ENCODE results near the gene FNDC3B.

Gene FNDC3B

DNA sequence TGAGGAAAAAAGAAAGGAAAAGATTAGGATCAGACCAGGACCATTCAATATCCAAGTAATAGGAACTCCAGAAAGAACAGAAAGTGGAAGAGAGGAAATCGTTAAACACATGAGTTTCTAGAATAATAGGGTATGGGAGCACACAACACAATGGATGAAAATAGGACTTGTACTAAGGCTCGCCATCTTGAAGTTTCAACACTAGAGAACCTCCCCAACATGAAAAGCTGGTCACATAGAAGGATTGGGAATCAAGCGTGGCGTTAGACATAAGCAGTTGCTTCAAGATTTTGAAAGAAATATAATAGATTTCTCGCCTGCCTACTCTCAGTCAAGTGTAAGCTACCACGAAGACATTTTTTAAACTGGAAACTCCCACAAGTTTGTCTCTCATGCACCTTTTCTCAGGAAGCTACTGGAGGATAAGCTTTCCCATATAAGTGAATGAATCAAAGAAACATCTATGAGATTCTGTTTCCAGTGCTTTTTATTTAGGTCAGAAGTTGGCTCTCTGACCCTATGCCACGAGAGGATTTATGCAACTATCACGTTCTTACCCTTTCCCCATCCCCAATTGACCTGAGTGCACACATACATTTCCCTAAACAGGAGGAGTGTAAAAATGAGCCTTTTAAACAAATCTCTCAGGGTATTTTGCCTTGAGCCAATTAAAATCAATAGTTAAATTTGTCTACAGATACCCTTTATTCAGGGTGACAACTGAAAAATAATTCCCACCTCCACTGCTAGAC, 363.7 kb downstream of the FNDC3B start:
- DNase-seq (ENCODE audit: low read depth), result no peak
- H3K4me3 ChIP-seq (replicated peaks; ENCODE audit: low read depth, low read length), result no peak overlapping the region
- TF ChIP-seq, protein P1, sequence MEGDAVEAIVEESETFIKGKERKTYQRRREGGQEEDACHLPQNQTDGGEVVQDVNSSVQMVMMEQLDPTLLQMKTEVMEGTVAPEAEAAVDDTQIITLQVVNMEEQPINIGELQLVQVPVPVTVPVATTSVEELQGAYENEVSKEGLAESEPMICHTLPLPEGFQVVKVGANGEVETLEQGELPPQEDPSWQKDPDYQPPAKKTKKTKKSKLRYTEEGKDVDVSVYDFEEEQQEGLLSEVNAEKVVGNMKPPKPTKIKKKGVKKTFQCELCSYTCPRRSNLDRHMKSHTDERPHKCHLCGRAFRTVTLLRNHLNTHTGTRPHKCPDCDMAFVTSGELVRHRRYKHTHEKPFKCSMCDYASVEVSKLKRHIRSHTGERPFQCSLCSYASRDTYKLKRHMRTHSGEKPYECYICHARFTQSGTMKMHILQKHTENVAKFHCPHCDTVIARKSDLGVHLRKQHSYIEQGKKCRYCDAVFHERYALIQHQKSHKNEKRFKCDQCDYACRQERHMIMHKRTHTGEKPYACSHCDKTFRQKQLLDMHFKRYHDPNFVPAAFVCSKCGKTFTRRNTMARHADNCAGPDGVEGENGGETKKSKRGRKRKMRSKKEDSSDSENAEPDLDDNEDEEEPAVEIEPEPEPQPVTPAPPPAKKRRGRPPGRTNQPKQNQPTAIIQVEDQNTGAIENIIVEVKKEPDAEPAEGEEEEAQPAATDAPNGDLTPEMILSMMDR (IDR thresholded peaks at IDR 0.05; ENCODE audit: low read length, missing control alignments), result no peak

DNA sequence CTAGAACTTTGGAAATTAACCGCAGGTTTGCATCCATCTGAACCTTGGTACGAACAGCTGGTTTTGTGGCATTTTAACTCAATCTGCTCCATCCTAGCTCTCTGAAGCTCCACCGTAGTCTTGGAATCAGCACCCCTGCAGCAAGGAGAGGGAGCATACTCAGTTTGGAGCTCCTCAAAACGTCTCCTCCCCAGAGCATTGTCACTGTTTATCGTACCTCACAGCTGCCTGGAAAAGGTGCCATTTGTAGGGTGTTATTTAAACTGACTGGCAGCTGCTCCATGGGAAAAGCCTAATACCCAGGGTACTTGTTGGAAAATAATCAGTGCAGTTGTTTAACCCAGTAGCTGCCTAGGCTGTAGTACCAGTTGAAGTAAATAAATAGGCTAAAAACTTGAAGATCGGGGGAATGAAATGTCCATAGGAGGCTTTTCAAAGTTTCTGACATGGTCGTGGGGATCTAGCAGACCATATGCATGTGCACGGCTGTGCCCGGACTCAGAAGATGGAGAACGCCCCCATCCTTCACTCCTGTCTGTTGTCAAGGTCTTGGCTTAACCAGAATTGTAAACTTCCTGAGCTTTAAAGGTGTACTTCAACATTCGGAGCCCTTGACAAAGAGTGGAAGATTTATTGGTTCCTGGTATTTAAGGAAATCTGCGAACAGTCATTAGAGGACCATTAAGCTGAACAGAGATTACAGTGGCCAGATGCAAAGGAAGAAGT, 365.0 kb downstream of the FNDC3B start:
- TF ChIP-seq, protein P1 (IDR thresholded peaks at IDR 0.05; ENCODE audit: low read length, missing control alignments), result no peak
- DNase-seq (ENCODE audit: low read depth), result no peak
- H3K4me3 ChIP-seq (replicated peaks; ENCODE audit: low read depth, low read length), result no peak overlapping the region

DNA sequence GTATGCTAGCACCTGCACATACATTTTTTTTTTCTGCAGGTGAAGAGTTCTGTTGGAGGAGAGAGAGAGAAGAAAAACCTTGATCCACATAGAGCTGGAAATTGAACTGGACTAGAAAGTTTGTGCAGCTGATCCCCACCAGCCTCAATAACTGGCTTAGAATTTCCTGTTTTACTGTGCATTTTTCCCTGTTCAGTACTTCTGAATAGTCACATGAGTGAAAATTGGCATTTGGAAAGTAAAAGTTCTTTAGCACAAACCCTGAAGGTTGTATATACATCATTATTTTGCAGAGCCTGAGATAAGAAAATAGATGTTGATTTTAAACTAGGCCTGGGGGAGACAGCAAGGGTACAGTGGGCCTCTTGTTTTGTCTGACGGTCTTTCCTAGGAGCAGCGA, 366.5 kb downstream of the FNDC3B start:
- DNase-seq (ENCODE audit: low read depth), result no peak
- TF ChIP-seq, protein P1 (IDR thresholded peaks at IDR 0.05; ENCODE audit: low read length, missing control alignments), result no peak
- no peak overlapping the region for H3K4me3 ChIP-seq (replicated peaks; ENCODE audit: low read depth, low read length)

DNA sequence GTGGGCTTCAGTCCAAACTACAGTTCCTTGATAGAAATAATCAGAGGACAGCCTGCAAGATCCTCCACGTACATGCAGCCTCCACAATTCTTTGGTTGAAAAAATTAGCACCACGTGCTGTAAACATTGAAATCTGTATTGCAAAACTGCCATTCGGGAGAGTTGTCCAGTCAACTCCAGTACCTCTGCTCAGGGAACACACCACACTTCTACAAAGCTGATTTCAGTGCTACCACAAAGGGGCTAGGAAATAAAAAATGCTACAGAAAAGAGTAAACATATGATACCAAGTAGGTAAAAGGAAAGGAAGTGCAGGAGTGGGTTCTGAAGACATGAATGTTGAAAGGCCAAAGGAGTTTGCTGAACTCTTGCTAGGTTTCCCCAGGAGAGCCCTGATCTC, 368.5 kb downstream of the FNDC3B start:
- no peak overlapping the region for H3K4me3 ChIP-seq (replicated peaks; ENCODE audit: low read depth, low read length)
- TF ChIP-seq, protein P1 (IDR thresholded peaks at IDR 0.05; ENCODE audit: low read length, missing control alignments), result no peak
- no peak for DNase-seq (ENCODE audit: low read depth)

DNA sequence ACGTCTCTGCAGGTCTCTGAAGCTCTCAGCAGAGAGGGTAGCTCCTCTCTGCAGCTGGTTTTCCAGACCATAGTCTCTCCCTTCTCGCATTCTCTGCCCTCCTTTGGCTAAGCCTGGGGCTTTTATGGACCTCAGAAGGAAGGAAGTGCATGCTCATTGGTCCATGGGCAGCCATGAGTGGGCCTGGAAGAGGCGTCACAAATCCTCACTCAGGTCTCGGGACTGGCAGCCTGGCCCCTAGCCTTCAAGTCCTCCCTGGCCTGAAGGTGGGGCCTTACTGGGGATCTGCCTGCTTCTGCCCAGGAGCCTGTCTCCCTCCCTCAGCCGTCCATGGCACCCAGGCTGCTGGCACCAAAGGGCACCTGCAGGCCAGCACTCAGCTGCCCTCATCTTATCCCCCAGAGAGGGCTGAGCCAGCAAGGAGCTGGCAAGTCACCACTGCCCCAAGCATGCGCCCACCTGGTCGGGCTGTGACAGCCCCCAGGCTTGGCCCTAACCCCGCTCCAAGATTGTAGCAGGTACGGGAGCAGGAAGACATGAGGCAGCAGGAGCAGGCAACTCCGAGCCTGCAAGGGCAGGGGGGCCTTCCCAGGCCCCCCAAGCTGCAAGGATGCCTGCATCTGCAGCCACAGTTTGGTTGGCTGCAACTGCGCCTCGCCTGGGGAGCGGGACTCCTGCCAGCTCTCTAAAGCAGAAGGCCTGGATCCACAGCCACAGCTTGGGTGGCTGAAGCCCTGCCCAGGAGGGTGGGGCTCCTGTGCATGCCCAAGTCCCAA, 371.5 kb downstream of the FNDC3B start:
- TF ChIP-seq, protein P1 (IDR thresholded peaks at IDR 0.05; ENCODE audit: low read length, missing control alignments), result no peak
- no peak for DNase-seq (ENCODE audit: low read depth)
- no peak overlapping the region for H3K4me3 ChIP-seq (replicated peaks; ENCODE audit: low read depth, low read length)

DNA sequence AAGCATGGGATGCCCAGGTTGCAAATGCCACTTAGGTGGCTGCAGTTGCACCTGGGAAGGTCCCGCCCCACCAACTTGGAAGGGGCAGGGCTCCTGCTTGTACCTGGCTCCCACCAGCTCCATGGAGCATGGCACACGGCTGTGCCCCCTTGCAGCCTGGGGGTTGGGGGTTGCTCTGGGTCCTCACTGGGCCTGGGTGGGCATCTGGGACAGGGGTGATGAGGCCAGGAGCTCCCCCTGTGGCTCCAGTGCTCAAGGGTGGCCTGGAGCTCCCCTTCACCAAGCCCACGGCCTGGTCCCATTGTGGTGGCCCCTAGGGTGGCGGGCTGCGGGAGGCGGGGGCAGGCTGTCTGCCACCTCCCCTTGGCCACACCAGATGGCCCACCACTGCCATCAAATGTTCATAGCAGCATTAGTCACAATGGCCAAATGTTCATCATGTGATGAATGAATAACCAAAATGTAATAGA, 372.1 kb downstream of the FNDC3B start:
- DNase-seq (ENCODE audit: low read depth), result no peak
- TF ChIP-seq, protein P1 (IDR thresholded peaks at IDR 0.05; ENCODE audit: low read length, missing control alignments), result no peak
- H3K4me3 ChIP-seq (replicated peaks; ENCODE audit: low read depth, low read length), result no peak overlapping the region
